Ovary (tissue), 3 donors: ENCODE results near the gene ZNF827.

ENCODE experiments used
- CTCF ChIP-seq, 3 donors: fragments of 450-650 bp in 2 of 3; fragments of 200-600 bp in 1 of 3; IDR thresholded peaks; one replicate each; pipeline versions ENCODE4 v1.5.1 to v1.8.0; 2016 to 2022; ENCODE audit warnings: antibody characterized with exemption in 3 of 3, mild to moderate bottlenecking in 1 of 3
- EP300 ChIP-seq: sonication (generic); formaldehyde crosslinking; IDR thresholded peaks from one replicate; pipeline ENCODE4 v1.6.1; 2017; ENCODE audit warnings: antibody characterized with exemption
- POLR2A ChIP-seq: fragments of 450-650 bp; IDR thresholded peaks from one replicate; pipeline ENCODE4 v1.6.1; 2017; ENCODE audit warnings: antibody characterized with exemption, mild to moderate bottlenecking, moderate library complexity
- donor health status: DM: no; HTN: no; CAD: no.

DNA sequence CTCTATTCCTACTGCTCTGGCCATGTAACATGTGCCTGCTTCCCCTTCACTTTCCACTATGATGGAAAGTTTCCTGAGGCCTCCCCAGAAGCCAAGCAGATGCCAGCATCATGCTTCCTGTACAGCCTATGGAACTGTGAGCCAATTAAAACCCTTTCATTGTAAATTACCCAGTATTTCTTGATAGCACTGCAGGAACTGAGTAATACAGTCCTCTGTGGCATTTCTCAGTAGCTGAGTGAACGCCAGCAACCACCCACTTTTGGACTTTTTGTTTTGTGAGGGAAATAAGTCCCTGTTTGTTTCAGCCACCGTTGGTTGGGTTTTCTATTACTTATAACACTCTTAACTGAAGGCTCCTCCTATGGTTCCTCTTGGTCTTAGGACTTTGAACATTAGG, 154.6 kb downstream of the ZNF827 start:
- TF ChIP-seq CTCF (IDR thresholded peaks at IDR 0.05) (no peak), POLR2A (no peak), EP300 (no peak)
